PC-9 (cell line): ENCODE data around the gene GOLM1.

Experiments
- CTCF ChIP-seq: fragments of 200-600 bp; sonication (generic); conservative IDR thresholded peaks from 2 replicates; pipeline ENCODE4 v1.6.1; 2017; ENCODE audit warnings: mixed run types, antibody characterized with exemption, mild to moderate bottlenecking, moderate library complexity
- EZH2 ChIP-seq: fragments of 200-600 bp; sonication (generic); IDR thresholded peaks from 2 replicates; pipeline ENCODE4 v1.8.0; 2017; ENCODE audit warnings: antibody characterized with exemption, low read depth

GRCh38 chr9:85978496-85978895, 120.9 kb downstream of the GOLM1 start:
- no peak for TF ChIP-seq EZH2
- TF ChIP-seq CTCF = no peak
